Cardiac fibroblast (primary cell): ENCODE measurements around the gene MCF2L.
"Not testable (repeated sequence)": the region's sequence is repeated elsewhere in the genome, so short reads cannot be mapped to it uniquely, and the experiment has no call there.

ENCODE experiments used
- DNase-seq, 2 donors: peaks; one replicate each; pipeline versions ENCODE4 v3.0.0 to v3.0.0-alpha.2; 2010; ENCODE audit warnings: low read depth in 2 of 2
- H3K4me3 ChIP-seq, 2 donors: replicated peaks in 1 of 2; 1 replicate in 1 of 2; 2 replicates in 1 of 2; pipeline ENCODE4 v1.5.1; 2011; ENCODE audit warnings: low read depth in 2 of 2, low read length in 2 of 2, mild to moderate bottlenecking in 2 of 2, moderate library complexity in 1 of 2
- TF ChIP-seq, protein P1 (sequence below): IDR thresholded peaks from one replicate; pipeline ENCODE4 v1.5.1; 2011; ENCODE audit warnings: low read depth, mild to moderate bottlenecking, low read length, inconsistent platforms

Gene MCF2L

GRCh38 chr13:113102727-113103126 is 133.7 kb downstream of the MCF2L start:
- no peak overlapping the region for H3K4me3 ChIP-seq
- no peak for DNase-seq
- TF ChIP-seq, protein P1, sequence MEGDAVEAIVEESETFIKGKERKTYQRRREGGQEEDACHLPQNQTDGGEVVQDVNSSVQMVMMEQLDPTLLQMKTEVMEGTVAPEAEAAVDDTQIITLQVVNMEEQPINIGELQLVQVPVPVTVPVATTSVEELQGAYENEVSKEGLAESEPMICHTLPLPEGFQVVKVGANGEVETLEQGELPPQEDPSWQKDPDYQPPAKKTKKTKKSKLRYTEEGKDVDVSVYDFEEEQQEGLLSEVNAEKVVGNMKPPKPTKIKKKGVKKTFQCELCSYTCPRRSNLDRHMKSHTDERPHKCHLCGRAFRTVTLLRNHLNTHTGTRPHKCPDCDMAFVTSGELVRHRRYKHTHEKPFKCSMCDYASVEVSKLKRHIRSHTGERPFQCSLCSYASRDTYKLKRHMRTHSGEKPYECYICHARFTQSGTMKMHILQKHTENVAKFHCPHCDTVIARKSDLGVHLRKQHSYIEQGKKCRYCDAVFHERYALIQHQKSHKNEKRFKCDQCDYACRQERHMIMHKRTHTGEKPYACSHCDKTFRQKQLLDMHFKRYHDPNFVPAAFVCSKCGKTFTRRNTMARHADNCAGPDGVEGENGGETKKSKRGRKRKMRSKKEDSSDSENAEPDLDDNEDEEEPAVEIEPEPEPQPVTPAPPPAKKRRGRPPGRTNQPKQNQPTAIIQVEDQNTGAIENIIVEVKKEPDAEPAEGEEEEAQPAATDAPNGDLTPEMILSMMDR = no peak

GRCh38 chr13:113103646-113104045 is 134.6 kb downstream of the MCF2L start:
- no peak overlapping the region for H3K4me3 ChIP-seq
- TF ChIP-seq, protein P1 = no peak
- no peak for DNase-seq

DNA sequence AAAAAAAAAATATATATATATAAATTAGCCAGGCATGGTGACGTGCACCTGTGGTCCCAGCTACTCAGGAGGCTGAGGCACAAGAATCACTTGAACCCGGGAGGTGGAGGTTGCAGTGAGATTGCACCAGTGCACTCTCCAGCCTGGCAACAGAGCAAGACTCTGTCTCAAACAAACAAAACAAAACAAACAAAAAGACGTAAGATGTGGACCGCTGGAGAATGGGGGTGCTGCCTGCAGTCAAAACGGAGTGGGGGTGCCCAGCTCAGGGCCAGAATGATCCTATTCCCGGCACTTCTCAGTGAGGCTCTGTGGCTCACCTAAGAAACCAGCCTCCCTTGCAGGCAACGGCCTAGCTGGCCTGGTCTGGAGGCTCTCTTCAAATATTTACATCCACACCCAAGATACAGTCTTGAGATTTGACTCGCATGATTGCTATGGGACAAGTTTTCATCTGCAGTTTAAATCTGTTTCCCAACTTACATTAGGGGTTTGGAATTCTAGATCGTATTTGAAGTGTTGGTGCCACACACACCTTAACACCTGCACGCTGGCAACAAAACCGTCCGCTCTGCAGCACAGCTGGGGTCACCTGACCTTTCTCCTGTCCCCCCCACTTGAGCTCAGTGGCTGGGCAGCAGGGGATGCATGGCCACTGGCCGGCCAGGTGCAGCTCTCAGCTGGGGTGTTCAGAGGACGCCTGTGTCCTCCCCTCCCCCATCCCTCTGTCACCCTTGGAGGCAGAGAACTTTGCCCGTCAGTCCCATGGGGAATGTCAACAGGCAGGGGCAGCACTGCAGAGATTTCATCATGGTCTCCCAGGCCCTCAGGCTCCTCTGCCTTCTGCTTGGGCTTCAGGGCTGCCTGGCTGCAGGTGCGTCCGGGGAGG is 136.3 kb downstream of the MCF2L start, which contains the start of gene F7:
TSS of gene F7 (plus strand) at position 760 of the 889 bp plus-strand sequence. CDS start at position 811, 51 bp downstream.
- DNase-seq = peak in 1 of 2 donors; percentile 10
- H3K4me3 ChIP-seq = no peak within 1 kb of the TSS
- TF ChIP-seq, protein P1 = no peak

DNA sequence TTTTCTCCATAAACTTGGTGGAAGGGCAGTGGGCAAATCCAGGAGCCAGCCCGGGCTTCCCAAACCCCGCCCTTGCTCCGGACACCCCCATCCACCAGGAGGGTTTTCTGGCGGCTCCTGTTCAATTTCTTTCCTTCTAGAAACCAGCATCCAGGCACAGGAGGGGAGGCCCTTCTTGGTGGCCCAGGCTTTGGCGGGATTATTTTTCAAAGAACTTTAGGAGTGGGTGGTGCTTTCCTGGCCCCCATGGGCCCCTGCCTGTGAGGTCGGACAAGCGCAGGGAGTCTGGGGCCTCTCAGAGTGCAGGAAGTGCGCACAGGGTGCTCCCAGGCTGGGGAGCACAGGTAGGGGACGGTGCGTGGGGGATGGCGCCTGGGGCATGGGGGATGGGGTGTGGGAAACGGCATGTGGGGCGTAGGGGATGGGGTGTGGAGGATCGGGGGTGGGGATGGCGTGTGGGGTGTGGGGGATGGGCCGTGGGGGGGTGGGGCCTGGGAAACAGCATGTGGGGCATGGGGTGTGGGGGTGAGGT is 137.0 kb downstream of the MCF2L start:
- DNase-seq = no peak
- no peak overlapping the region for H3K4me3 ChIP-seq
- TF ChIP-seq, protein P1 = no peak

- TF ChIP-seq, protein P1 = no peak
- no peak for DNase-seq
- H3K4me3 ChIP-seq = no peak overlapping the region
These were observed 137.8 kb downstream of the MCF2L start for GRCh38 chr13:113106711-113107351.

DNA sequence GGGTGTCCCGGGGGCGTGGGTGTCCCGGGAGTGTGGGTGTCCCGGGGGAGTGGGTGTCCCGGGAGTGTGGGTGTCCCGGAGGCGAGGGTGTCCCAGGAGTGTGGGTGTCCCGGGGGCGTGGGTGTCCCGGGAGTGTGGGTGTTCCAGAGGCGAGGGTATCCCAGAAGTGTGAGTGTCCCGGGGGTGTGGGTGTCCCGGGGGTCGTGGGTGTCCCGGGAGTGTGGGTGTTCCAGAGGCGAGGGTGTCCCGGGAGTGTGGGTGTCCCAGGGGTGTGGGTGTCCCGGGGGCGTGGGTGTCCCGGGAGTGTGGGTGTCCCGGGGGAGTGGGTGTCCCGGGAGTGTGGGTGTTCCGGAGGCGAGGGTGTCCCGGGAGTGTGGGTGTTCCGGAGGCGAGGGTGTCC is 139.5 kb downstream of the MCF2L start:
- not testable (repeated sequence) for H3K4me3 ChIP-seq, DNase-seq
